ENCODE data around the gene CNTN6. TPM values are rescaled to one million over a fixed set of nuclear protein-coding genes. Genes with fewer than 3 reads are reported as not detected.
A peak's percentile ranks its signal among the peaks of the same experiment; 100 is the strongest.

Gene CNTN6
- total and polyA plus RNA-seq, 2 of the 13 experiments (the other 11 are each of a cell fraction or from before 2014, with no cell fraction given) = not detected

GRCh38 chr3:1183320-1184048, 90.7 kb downstream of the CNTN6 start:
- FAIRE-seq (no peak), DNase-seq (ENCODE audit: low spot score) (no peak), ATAC-seq (no peak)
- no peaks in the 10 kb centered on the region for H3K79me2 ChIP-seq (ENCODE audit: insufficient read depth, low read length)
- H3K9ac ChIP-seq (ENCODE audit: insufficient read depth, low read depth, low read length) = no peak overlapping the region
- no peaks in the 10 kb centered on the region for H4K20me1 ChIP-seq (ENCODE audit: insufficient read depth, low read length)
- no peak overlapping the region for H3K4me3 ChIP-seq (replicated peaks in 1 of 3; ENCODE audit: insufficient read depth in 1 of 3, low read depth in 2 of 3, low read length in 3 of 3)
- H2AFZ ChIP-seq (ENCODE audit: low read length) = no peak overlapping the region
- ChIA-PET CTCF (ENCODE audit: low intra/inter-chr PET ratio, low total read pairs) (no interaction called here), POLR2A (no interaction called here)
- H3K4me2 ChIP-seq (ENCODE audit: low read depth, low read length) = no peak overlapping the region
- TF ChIP-seq NFYC (CRISPR knock-in tag; IDR thresholded peaks at IDR 0.05) = no peak
- no peak for TF ChIP-seq ZNF607 (CRISPR knock-in tag; IDR thresholded peaks at IDR 0.05; ENCODE audit: borderline replicate concordance)
- peak; percentile 54; the same call in 1 of the 2 replicates for TF ChIP-seq CEBPB (IDR thresholded peaks at IDR 0.05; ENCODE audit: borderline replicate concordance, low read depth, low read length)
- TF ChIP-seq ZNF281 (CRISPR knock-in tag; IDR thresholded peaks at IDR 0.05; ENCODE audit: borderline replicate concordance) = no peak
- no peak for TF ChIP-seq ZNF235 (CRISPR knock-in tag; IDR thresholded peaks at IDR 0.05; ENCODE audit: borderline replicate concordance)
- TF ChIP-seq IRX3 (CRISPR knock-in tag; IDR thresholded peaks at IDR 0.05; ENCODE audit: borderline replicate concordance, low read depth) = no peak
- no peak for TF ChIP-seq SP1 (IDR thresholded peaks at IDR 0.05)
- TF ChIP-seq SP1 (CRISPR knock-in tag; IDR thresholded peaks at IDR 0.05) = no peak
- no peak for TF ChIP-seq KAT7 (CRISPR knock-in tag; IDR thresholded peaks at IDR 0.05; ENCODE audit: borderline replicate concordance)
- TF ChIP-seq TAF1 (CRISPR knock-in tag; IDR thresholded peaks at IDR 0.05) = no peak
- H3K36me3 ChIP-seq (replicated peaks in 1 of 2; ENCODE audit: control insufficient read depth in 1 of 2, insufficient read depth in 2 of 2, low read length in 2 of 2) = no peaks in the 10 kb centered on the region
- no peak overlapping the region for H3K27ac ChIP-seq (ENCODE audit: extremely low read length, insufficient read depth, low read length)
- no peaks in the 10 kb centered on the region for H3K27me3 ChIP-seq (ENCODE audit: control insufficient read depth in 1 of 2, insufficient read depth in 2 of 2, low read length in 2 of 2)
- in situ Hi-C loops (cut with HindIII; ENCODE audit: extremely low pct_ligation_motif_present, low pct_unique_long_range_greater_than_20kb) = no loop called here
- WGBS (ENCODE audit: low lambda C conversion rate) = 55% methylated on average over 4 of the region's 4 CpGs
- no peaks in the 10 kb centered on the region for H3K4me1 ChIP-seq (ENCODE audit: insufficient read depth, low read length)
- H3K9me3 ChIP-seq (ENCODE audit: low read length) = peaks cover 81% of the 10 kb centered on the region
- no TSS peak for BruUV-seq (replicated peaks)
- intact Hi-C loops (cut with micrococcal nuclease; ENCODE audit: unreplicated experiment) = no loop called here
